Heart left ventricle (tissue), 13 donors: ENCODE measurements around the gene ARHGDIB.

ENCODE experiments used
- POLR2A ChIP-seq, 2 donors: fragments of 450-650 bp; IDR thresholded peaks; one replicate each; pipeline ENCODE4 v1.6.1; 2017; ENCODE audit warnings: antibody characterized with exemption in 2 of 2, mild to moderate bottlenecking in 2 of 2, moderate library complexity in 2 of 2
- TF ChIP-seq, protein P1 (sequence below), 12 donors: fragments of 200-600 bp; sonication (generic) in 4 of 12; IDR thresholded peaks; one replicate each; pipeline versions ENCODE4 v1.5.0 to v1.8.0; 2018 to 2022; ENCODE audit warnings: antibody characterized with exemption in 12 of 12, mild to moderate bottlenecking in 5 of 12
- donor health status: ischemic (EF 13 %, LVEDD 7.1; RV severe dilation, severe dysfunction).
- donor health status: DM: no; HTN: yes; CAD: no.
- donor health status: DM: no; HTN: no; CAD: no.
- donor health status: ischemic (EF 25% LVEDD 6.9; RV normal size, moderate dysfunction).
- donor health status: ischemic (EF 25% LVEDD 5.7; RV mildly dilated, moderate dysfunction).
- donor health status: ischemic (EF 35%, LVEDD 5.7; RV mildly dilated, moderate dysfunction).
- donor health status: nonischemic (EF 11% LVEDD 7.7; RV severe dilation, severe dysfunction).
- donor health status: DM: yes; HTN: yes; CAD: no.
- donor health status: PGD.
- donor health status: ischemic (EF 29% LVEDD 5.4; RV normal size, mild dysfunction).
- donor health status: nonischemic (EF 23%, LVEDD 6.1; RV moderate dilation, normal function).

DNA sequence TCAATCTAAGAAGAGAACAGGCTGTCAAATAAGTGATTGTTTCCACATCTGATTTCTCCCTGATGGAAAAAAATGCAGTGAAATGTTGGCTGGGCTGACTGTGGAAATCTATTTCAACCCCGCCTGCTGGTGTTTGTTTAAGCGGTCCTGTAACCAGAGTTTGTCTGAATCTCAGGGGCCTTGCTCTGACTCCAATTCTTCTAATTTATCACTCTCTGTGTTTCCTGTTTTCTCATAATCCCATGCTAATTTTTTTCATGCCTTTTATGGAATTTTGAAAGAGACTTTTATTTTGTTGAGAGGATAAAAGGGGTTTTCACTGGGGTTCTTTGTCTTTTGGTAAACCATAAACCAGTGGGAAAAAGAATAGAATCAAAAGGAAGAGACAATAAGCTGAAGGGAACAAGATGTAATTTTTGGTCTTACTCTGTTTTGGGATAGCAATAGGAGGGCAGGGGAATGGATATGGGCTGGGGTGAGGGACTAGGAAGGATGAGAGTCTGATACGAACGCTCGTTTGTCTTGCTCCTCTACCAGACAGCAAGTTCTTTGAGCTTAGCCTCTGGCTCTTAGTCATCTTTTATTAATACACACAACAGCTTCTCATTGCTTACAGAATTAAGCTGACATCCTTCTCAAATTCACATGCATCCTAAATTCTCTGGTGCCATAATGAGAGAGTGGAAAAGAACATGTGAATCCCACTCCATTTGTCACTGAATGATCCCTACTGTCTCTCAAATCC, 67.7 kb downstream of the ARHGDIB start:
- TF ChIP-seq, protein P1, sequence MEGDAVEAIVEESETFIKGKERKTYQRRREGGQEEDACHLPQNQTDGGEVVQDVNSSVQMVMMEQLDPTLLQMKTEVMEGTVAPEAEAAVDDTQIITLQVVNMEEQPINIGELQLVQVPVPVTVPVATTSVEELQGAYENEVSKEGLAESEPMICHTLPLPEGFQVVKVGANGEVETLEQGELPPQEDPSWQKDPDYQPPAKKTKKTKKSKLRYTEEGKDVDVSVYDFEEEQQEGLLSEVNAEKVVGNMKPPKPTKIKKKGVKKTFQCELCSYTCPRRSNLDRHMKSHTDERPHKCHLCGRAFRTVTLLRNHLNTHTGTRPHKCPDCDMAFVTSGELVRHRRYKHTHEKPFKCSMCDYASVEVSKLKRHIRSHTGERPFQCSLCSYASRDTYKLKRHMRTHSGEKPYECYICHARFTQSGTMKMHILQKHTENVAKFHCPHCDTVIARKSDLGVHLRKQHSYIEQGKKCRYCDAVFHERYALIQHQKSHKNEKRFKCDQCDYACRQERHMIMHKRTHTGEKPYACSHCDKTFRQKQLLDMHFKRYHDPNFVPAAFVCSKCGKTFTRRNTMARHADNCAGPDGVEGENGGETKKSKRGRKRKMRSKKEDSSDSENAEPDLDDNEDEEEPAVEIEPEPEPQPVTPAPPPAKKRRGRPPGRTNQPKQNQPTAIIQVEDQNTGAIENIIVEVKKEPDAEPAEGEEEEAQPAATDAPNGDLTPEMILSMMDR (IDR thresholded peaks at IDR 0.05) = peak in 1 of 12 donors; percentile 15
- no peak for TF ChIP-seq POLR2A (IDR thresholded peaks at IDR 0.05)
